HG03064 (cell line): ENCODE results near the gene NASP.
A peak's percentile ranks its signal among the peaks of the same experiment; 100 is the strongest.
"Not testable (repeated sequence)": the region's sequence is repeated elsewhere in the genome, so short reads cannot be mapped to it uniquely, and the experiment has no call there.

Experiments used
- ATAC-seq: cut with Tn5 transposase; IDR thresholded peaks from one replicate; pipeline ENCODE4 v1.9.1; 2021; ENCODE audit warnings: low read depth; ENCODE audit not compliant: unreplicated experiment

NASP gene

GRCh38 chr1:45569962-45570581, 13.8 kb upstream of the NASP start:
- no peak for ATAC-seq

- ATAC-seq = no peak
Measured at GRCh38 chr1:45570631-45571030, 13.2 kb upstream of the NASP start.

GRCh38 chr1:45573231-45573804, 10.5 kb upstream of the NASP start:
- ATAC-seq = no peak

GRCh38 chr1:45574105-45574626, 9.7 kb upstream of the NASP start:
- ATAC-seq = no peak

- ATAC-seq = peak; percentile 67
Measured at GRCh38 chr1:45583264-45583665, 576 bp upstream of the NASP start.

- peak; percentile 35 for ATAC-seq
Measured at GRCh38 chr1:45584351-45585109, 689 bp downstream of the NASP start.

GRCh38 chr1:45585110-45585426, 1.2 kb downstream of the NASP start:
- ATAC-seq = no peak

- no peak for ATAC-seq
Measured at GRCh38 chr1:45585496-45586075, 1.7 kb downstream of the NASP start.

GRCh38 chr1:45586769-45587168, 2.9 kb downstream of the NASP start:
- ATAC-seq = no peak

GRCh38 chr1:45589861-45590260, 6.0 kb downstream of the NASP start:
- no peak for ATAC-seq

- no peak for ATAC-seq
Measured at GRCh38 chr1:45594412-45594811, 10.6 kb downstream of the NASP start.

- ATAC-seq = not testable (repeated sequence)
Measured at GRCh38 chr1:45596765-45597164, 12.9 kb downstream of the NASP start.

GRCh38 chr1:45604239-45604638, 20.4 kb downstream of the NASP start:
- ATAC-seq = no peak

- ATAC-seq = no peak
Measured at GRCh38 chr1:45607404-45608074, 23.7 kb downstream of the NASP start.

GRCh38 chr1:45608175-45609156, 24.6 kb downstream of the NASP start:
- no peak for ATAC-seq

- ATAC-seq = no peak
Measured at GRCh38 chr1:45610589-45611226, 26.9 kb downstream of the NASP start.

GRCh38 chr1:45612941-45613579, 29.2 kb downstream of the NASP start:
- ATAC-seq = no peak

GRCh38 chr1:45615885-45616284, 32.0 kb downstream of the NASP start:
- ATAC-seq = no peak

- ATAC-seq = no peak
Measured at GRCh38 chr1:45617618-45618017, 33.8 kb downstream of the NASP start.
